GM21529 (cell line): ENCODE data around the gene PKD1L1.
"Not testable (repeated sequence)": the region's sequence is repeated elsewhere in the genome, so short reads cannot be mapped to it uniquely, and the experiment has no call there.

ENCODE experiments used
- ATAC-seq: cut with Tn5 transposase; IDR thresholded peaks from one replicate; pipeline ENCODE4 v1.9.1; 2021; ENCODE audit not compliant: unreplicated experiment

PKD1L1 gene

DNA sequence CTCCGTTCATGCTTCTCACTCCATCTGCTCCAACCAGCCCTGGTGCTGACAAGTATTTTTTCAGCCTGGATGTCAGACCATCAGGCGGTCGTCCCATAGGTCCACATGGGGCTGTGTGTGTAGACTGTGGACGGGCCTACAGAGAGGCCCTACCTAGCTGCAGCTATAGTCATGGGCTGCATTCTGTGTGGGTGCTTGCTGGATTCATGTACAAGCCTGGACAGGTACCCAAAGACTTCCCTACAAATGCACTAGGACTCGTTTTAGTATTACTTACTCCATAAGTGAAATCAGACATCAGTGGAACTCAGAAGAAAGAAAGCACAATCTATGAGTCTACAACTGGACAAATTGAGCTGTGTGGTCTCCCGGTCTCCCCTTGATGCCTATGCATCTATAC is 146.8 kb downstream of the PKD1L1 start:
- no peak for ATAC-seq

DNA sequence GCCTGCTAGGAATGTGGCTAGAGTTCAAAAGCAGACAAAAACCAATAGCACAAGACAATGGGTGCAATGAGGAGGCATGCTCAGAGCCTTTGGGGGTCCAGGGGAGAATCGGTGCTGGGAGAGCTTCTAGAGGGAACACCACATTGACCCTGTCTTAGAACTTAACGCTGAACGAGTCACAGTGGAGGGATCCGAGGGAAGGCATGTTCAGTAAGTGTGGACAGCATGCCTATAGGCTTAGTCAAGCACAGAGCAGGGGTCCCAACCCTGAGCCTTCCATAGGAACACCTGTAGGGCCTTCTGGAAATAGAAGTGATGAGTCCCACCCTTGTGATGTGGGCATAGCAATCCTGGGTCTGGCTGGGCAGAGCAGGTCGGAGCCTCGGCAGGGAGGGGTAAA is 148.7 kb downstream of the PKD1L1 start:
- ATAC-seq, result no peak

DNA sequence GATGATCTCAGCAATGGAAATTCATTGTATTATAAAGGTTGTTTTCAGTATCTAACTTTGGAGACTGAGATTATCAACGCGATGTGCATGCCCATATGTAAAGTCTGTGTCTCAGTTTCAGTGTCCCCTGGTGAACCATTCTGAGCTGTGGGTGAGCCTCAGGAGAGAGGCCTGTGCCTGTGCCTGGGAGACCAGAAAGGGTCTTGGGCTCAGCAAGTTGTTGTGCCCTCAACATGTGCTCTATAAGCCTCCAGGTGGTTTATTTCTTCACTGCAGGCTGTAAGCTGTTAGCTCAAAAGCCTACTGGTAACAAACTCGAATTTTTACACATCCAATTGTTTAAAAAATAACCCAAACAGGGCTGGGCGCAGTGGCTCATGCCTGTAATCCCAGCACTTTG is 151.9 kb downstream of the PKD1L1 start:
- no peak for ATAC-seq

DNA sequence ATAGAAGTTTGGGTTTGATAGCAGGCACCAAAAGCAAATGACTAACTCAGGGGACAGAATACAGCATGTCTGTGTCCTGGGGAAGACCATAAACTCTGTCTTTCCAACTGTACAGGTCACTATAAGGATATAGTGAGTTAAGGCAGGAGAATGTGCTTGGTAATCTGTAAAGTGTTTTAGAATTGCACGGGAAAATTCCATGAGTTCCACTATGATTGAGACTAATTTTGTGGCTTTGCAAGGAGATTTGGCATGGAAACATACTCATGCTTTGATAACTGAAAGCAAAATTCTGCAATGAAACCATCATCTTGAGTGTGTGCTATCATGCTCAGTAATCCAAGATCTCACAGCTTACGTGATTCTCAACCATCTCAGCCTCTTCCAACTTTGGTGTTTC is 152.6 kb downstream of the PKD1L1 start:
- no peak for ATAC-seq

DNA sequence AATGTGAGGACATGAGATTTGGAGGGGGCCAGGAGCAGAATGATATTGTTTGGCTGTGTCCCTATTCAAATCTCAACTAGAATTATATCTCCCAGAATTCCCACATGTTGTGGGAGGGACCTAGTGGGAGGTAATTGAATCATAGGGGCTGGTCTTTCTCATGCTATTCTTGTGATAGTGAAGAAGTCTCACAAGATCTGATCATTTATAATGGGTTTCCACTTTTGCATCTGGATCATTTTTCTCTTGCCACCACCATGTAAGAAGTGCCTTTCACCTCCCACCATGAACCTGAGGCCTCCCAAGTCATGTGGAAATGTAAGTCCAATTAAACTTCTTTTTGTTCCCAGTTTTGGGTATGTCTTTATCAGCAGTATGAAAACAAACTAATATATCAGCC is 153.1 kb downstream of the PKD1L1 start:
- ATAC-seq, result not testable (repeated sequence)

DNA sequence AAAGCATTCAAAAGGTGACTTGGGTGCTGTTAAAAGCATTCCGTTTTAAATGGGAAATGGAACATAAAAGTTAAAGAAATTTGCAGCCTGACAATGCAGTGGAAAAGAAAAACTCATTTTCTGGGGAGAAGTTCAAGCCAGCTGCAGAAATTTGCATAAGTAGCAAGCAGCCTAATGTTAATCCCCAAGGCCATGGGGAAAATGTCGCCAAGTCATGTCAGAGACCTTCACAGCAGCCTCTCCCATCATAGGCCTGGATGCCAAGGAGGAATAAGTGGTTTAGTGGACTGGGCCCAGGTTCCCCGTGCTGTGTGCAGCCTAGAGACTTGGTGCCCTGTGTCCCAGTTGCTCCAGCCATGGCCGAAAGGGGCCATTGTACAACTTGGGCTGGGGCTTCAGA is 154.2 kb downstream of the PKD1L1 start:
- ATAC-seq, result no peak

DNA sequence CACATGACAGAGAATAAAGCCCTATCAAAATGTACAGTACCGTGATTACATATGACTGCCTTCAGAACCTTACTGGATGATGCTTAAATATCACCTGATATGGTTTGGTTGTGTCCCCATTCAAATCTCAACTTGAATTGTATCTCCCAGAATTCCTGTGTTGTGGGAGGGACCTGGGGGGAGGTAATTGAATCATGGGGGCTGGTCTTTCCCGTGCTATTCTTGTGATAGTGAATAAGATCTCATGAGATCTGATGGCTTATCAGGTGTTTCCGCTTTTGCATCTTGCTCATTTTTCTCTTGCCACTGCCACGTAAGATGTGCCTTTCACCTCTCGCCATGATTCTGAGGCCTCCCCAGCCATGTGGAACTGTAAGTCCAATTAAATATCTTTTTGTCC is 155.1 kb downstream of the PKD1L1 start:
- ATAC-seq, result not testable (repeated sequence)

DNA sequence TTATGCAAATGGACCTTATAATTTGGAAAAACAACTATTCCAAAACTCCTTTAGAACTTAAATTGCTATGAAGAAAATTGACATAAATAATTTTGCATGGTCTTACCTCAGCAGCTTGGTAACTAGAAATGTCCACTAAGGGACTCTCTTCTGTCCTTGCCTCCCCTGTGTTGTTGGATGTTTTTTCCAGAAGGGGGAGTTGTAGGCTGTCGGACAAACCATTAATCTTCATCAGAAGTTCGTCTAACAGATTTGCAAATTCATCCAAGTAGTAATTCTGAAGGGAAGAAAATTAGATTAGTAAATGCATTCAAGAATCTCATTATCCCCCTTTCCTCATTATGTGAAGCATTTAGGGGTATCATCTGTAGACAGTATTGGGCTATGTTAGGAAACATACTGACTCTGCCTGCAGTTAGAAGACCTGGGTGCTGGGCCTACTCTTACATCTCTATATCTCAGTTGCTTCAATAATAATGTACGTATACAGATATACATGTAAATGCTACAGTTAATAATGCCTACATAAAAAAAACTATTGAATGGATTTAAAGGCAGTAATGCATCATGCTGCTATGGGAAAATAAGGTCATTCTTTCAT is 155.6 kb downstream of the PKD1L1 start:
- ATAC-seq, result no peak

DNA sequence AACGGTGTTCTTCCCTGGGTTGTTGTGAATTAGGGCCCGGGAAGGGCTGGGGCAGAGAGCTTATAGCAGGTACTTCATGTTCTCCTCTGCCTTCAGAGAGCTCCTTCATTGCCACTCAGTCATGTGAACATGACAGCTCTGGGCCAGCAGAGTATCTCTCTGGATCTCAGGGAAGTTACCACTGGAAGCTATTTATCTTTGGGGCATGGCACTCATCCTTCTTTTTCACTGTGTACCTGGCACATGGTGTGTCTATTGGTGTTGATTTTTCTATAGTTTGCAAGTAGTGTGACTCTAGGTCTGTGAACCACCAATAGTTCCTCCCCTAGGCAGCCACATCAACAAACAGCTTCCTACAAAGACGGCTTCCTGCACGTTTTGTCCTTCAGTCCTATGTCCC is 156.6 kb downstream of the PKD1L1 start:
- no peak for ATAC-seq

DNA sequence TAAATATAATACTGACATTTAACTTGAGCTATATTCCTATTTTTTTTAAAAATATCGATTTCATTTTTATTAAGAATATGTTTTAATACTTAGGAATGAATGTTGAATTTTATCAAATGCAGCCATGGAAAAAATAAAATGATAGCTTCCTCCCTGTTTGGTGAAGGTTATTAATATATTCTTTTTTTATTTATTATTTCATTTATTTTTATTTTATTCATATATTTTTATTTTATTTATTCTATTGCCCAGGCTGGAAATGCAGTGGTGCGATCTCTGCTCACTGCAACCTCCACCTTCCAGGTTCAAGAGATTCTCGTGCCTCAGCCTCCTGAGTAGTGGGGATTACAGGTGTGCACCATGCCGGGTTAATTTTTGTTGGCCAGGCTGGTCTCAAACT is 160.2 kb downstream of the PKD1L1 start:
- no peak for ATAC-seq

DNA sequence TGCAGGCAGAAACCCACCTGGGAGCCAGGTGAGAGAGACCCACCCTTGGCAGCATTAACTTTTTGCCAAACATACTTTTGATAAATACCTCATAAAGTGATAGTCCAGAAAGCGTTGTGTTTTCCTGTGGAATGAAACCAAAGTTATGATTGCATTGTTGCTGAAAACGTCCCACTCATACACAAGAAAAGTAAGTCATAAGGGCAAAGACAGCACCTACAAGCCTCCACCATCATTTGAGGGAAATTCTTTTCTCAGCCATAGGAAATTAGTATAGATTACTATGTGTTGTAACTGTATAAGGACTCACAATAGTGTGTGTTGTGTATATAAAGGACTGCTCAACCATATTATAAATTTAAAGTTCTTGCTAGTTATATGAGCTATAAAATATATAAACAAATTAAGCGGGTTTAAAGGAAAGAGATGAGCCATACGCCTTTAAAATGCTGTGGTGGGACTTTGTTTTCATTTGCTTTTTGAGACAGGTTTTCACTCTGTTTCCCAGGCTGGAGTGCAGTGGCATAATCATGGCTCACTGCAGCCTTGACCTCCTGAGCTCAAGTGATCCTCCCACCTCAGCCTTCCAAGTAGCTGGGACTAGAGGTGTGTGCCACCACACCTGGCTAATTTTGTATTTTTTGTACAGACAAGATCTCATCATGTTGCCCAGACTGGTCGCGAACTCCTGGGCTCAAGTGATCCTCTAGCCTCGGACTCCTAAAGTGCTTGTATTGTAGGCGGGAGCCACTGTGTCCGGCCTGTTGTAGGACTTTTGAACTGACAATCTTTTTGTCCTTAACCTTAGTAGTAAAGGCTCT is 160.8 kb downstream of the PKD1L1 start:
- no peak for ATAC-seq

DNA sequence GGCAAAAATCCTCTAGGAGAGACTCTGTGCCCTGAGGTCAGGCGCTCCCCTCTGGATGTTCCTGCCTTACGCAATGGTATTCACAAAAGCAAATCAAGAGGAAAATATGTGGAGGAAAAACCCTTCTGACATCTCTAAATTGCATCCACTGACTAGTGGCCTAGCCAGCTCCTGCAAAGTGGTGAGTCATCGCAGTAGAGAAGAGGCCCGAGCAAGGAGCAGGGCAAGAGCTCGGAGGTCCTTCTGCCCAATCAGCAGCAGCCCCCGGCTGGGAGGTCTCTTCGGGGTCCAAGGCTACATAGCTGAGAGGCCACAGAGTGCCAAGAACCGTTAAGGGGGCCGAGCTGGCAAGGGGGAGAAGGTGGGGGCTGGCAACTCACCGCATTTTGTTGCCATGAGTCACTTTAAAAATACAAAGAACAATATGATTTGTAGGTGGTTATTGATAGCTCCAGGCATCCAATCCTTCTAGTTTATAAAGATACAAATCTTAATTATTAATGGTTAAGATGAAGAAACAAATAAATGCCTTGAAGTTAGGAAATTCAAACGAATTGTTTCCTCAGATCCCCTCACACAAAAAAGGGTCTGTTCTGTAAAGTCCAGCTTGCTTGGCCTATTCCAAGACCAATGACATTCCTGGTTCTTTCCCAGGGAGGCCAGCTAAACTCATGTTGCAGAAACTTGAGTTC is 161.6 kb downstream of the PKD1L1 start:
- ATAC-seq, result no peak

DNA sequence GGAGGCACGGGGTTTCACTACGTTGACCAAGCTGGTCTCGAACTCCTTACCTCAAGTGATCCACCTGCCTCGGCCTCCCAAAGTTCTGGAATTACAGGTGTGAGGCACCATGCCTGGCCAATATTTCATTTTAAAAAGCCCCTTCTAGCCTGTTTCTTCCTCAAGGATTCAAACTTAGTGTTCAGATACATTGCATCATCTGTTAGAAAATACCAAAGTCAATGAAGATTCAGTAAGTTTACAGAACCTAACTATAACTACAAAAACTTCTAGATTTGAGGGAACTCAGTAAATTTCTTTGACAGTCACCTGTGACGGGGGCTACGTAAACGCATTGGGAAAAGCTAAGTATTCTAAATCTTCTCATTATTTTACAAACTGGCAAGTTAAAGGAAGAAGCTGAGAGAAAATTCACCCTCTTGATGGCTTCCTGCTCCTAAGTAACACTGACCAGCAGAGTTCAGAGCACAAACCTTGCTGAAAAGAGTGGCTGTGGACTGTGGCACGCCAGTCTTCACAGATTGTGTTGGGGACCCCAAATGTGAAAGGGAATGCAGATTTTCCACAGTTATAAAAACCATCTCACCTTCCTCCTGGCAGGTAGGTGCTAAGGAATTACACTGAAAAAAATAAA is 162.2 kb downstream of the PKD1L1 start:
- no peak for ATAC-seq

DNA sequence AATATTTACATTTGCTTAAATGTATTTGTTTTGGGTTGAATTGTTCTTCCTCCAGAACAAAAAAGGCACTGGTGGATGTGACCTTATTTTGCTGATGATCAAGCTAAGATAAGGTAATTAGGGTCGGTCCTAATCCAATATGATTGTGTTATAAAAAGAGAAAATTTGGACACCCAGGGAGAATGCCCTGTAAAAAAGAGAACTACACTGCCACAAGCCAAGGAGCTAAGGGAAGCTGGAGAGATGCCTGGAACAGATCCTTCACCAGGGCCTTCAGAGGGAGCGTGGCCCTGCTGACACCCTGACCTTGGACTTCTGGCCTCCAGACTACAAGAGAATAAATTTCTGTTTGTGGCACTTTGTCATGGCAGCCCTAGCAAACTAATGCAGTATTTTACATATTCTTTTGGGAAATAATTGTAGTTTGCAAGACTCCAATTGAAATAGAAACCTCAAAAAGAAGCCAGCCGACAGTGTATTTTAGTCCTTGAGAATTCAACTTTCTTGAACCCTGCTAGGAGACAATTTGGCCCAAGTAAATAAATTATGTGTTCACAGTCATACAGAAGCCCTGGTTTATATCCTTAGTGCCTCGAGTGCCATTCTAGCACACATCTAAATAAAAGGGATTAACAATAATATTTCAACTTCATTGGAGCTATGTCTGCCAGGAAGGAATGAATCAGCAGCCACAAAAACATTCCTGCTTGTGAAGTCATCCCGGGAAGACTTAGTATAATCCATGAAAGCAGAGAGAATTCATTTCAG is 164.6 kb downstream of the PKD1L1 start:
- ATAC-seq, result no peak

DNA sequence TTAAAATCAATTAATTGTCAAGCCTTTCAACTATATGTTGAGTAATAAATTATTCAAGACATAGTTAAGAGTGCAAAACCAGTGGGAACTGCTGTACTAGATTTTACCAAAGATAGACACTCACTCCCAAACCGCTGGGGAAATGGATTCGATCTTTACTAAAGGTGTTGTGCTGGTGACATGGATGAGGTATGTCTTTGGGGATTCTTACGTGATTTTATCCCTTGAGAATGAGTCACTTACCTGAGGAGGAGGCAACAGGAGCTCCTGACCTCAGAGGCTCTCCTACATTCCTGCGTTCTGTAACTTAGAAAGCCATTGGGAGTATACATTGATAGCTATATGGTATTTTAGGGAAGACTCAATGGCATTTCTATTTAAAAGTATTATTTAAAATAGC is 165.5 kb downstream of the PKD1L1 start:
- ATAC-seq, result no peak

DNA sequence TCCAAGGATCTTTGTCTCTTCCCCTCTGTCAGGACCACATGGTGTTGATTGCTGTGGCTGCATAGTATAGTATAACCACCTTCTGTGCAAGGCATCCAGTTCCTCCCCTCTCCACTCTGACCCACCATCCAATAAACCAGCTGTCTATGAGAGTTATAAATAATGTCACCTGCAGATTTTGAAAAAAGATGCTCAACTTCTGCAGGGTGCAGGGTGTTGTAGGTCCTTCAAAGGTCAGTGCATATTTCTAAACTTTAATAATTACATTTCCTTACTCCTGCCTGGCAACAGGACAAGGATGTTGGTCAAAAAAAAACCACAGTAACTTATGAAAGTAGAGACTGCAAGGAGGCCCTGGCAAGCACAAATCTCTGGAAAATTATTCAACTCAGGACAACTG is 166.2 kb downstream of the PKD1L1 start:
- no peak for ATAC-seq

DNA sequence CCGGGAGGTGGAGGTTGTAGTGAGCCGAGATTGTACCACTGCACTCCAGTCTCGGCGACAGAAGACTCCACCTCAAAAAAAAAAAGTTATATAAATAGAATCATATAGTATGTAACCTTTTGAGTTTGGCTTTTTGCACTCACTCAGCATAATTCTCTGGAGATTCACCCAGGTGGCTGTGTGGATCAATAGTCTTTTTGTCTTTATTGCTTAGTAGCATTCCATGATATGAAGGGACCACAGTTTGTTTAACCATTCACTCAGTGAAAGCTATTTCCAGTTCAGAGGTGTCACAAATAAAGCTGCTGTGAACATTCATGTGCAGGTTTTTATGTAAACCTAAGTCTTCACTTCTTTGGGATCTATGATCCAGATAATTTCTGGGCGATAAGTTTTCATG is 167.7 kb downstream of the PKD1L1 start:
- no peak for ATAC-seq

DNA sequence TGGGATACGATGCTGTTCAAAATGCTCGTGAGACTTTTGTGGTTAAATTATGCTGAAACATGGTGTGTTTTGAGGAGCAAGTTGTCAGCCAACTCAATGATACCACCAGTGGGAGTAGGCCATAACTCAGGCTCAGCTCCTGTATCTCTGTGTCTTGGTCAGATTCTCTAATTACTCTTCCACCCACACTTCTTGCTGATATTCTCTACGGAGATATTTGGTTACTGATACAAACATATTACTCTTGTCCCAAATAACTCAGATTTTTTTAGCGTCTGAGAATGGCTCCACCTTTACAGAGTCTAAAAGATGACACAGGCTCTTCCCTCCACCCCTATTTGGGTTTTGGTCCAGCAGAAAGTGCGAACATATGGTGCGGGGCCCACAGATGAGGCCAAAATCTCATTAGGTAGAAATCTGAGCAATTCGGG is 168.9 kb downstream of the PKD1L1 start:
- no peak for ATAC-seq

DNA sequence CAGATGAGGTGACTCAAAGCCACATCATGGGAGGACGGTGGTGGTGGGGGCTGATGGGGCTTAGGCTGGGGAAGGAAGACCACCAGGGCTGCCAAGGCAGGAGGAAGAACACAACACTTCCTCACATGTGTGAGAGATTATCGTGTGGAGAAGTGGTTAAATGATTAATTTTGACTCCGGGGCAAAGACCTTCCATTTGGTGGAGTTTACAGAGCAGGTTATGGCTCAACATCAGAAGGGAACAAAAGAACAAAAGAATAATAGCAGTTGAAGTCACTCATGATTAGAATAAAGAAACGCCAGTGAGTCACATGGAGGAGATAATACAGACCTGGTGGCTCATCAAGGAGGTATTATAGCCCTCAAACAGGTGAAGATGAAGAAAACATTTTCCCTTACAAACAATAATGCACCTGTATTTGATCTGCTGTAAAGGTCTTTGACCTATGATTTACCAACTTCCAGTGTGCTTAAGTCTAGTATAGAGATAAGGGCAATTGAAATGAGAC is 170.1 kb downstream of the PKD1L1 start:
- no peak for ATAC-seq

DNA sequence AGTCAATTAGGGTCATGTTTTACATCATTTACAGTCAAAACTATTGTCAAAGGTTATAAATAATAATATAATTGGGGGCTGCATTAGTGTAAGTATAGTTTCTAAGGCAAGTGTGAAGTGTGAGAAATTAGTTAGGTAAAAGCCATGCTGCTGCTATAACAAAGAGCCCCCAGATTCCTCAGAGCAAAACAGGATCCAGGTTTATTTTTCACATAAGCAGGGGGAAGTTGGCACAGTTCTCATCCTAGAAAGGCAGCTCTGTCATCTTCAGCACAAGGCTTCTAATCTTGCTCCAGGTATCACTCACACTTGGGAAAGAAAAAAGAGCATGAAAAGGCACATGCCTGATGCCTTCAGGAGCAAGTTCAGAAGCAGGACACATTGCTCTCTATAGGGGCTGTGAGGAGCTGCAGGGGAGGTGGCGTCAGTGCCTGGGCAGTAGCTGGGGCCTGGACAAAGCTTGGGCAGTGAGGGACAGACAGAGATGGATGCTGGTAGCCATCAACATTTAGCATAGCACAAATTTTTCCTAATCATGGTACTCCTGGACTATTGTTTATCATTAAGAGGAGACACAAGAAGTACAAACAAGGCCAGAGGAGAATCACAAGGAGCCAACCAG is 170.6 kb downstream of the PKD1L1 start:
- ATAC-seq, result no peak
